ENCODE results near the gene TRIB2.

DNA sequence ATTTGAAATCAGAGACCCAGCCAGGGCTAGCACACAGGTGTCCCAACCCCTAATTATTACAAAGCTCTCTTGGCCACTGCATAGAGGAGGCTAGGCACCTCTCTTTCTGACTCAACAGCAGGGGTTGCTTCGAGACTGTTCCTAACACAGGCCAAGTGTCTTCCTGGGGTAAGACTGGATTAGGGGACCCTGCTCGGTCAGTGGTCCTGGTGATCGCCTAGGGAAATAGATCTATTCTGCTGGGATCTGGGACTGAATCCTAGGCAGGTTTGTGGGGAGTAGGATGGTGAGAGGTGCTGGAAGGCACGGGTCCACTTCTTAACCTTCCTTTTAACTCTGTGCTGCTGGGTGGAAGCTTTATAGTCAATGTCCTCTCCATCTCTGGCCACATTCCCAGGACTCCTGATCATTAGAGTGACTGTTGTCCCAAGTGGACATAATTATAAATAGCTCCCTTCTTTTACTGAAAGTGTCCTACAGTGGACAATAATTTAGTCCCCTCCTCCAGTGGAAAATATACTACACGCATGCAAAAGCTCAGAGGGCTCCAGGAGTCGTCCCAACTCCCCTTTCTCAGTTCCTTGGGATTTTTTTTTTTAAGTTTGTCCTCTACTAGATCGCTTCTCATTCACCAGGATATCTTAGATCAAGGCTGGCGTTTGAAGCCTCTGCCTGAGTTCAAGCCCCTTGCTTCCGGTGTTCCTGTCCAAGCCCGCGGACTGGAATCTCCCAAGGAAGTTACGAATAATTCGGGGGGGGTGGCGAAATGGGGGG, 1.3 kb upstream of the TRIB2 start:
- TF ChIP-seq POLR2AphosphoS5 (IDR thresholded peaks at IDR 0.05; ENCODE audit: borderline replicate concordance, low read depth, low read length) (no peak), EZH2 (IDR thresholded peaks at IDR 0.05) (no peak), FOXP2 (optimal IDR thresholded peaks at IDR 0.05; ENCODE audit: control extremely low read depth, extremely low read length, insufficient read depth) (no peak)
